GM12878 (cell line): Measurements from ENCODE around the gene GCM1. TPM values are rescaled to one million over a fixed set of nuclear protein-coding genes. Genes with fewer than 3 reads are reported as not detected.

Experiments
- ATAC-seq: fragments of 200-7000 bp; cut with Tn5 transposase; 3 replicates; pipeline ENCODE4 v1.9.1; 2020; ENCODE audit warnings: mild to moderate bottlenecking, moderate library complexity
- BruUV-seq: library from RNA; stranded (reverse); fragments of 400-500 nt; replicated peaks from 2 replicates; lab custom pipeline; 2021; lab: Mats Ljungman, UMichigan
- CTCF ChIA-PET: fragments of 300-600 bp; sonication (Branson Sonifier 250); formaldehyde crosslinking; extraction: SDS; loops from one replicate; lab custom pipeline; 2021; ENCODE audit warnings: inconsistent platforms; lab: Yijun Ruan, JAX
- POLR2A ChIA-PET: fragments of 350-600 bp; formaldehyde crosslinking; extraction: SDS; loops from one replicate; lab custom pipeline; 2021; ENCODE audit warnings: inconsistent platforms; lab: Charles Lee
- RAD21 ChIA-PET: fragments of 300-600 bp; sonication (Branson Sonifier 250); formaldehyde crosslinking; loops from one replicate; lab custom pipeline; 2023; ENCODE audit warnings: antibody characterized with exemption; ENCODE audit not compliant: unreplicated experiment; lab: Charles Lee
- SMC1A ChIA-PET: fragments of 300-600 bp; sonication (Branson Sonifier 250); formaldehyde crosslinking; loops from one replicate; lab custom pipeline; 2023; ENCODE audit not compliant: unreplicated experiment, uncharacterized antibody; lab: Charles Lee
- DNase-seq: peaks from one replicate; pipeline ENCODE4 v3.0.0-alpha.2; 2011; ENCODE audit warnings: low read depth, low spot score
- FAIRE-seq: peaks from 3 replicates; lab custom pipeline; 2011; peaks lifted over from hg19 to GRCh38; lab: Jason Lieb, UNC
- H2AFZ ChIP-seq: 2 replicates; pipeline ENCODE4 v1.6.0; 2011; ENCODE audit warnings: low read depth, low read length, control low read depth; ENCODE audit not compliant: control insufficient read depth
- H3K27ac ChIP-seq: 2 replicates; pipeline ENCODE4 v1.5.1; 2011; ENCODE audit warnings: control low read depth; ENCODE audit not compliant: control insufficient read depth, insufficient read depth
- H3K27me3 ChIP-seq, 2 experiments: replicated peaks in 1 of 2; 2 replicates each; pipeline versions ENCODE4 v1.6.0 to v1.6.1; 2011; ENCODE audit warnings: low read length in 1 of 2; ENCODE audit not compliant: control insufficient read depth in 2 of 2, insufficient read depth in 2 of 2
- H3K36me3 ChIP-seq, 2 experiments: 2 replicates each; pipeline ENCODE4 v1.5.1; 2011; ENCODE audit warnings: low read length in 1 of 2; ENCODE audit not compliant: control insufficient read depth in 2 of 2, insufficient read depth in 2 of 2
- H3K4me1 ChIP-seq: 2 replicates; pipeline ENCODE4 v1.6.1; 2011; ENCODE audit warnings: mild to moderate bottlenecking, low read length, moderate library complexity, mixed read lengths; ENCODE audit not compliant: control insufficient read depth, insufficient read depth
- H3K4me2 ChIP-seq: 2 replicates; pipeline ENCODE4 v1.6.0; 2011; ENCODE audit warnings: control low read depth; ENCODE audit not compliant: control insufficient read depth, insufficient read depth
- H3K4me3 ChIP-seq: fragments of 200-600 bp; sonication (generic); 2 replicates; pipeline ENCODE4 v1.5.1; 2016
- H3K79me2 ChIP-seq: 2 replicates; pipeline ENCODE4 v1.6.0; 2011; ENCODE audit warnings: low read length; ENCODE audit not compliant: control insufficient read depth, insufficient read depth
- H3K9ac ChIP-seq: 2 replicates; pipeline ENCODE4 v1.8.0; 2011; ENCODE audit warnings: low read length, control low read depth, mixed read lengths; ENCODE audit not compliant: control insufficient read depth, insufficient read depth
- H3K9me3 ChIP-seq: replicated peaks from 3 replicates; pipeline ENCODE4 v1.5.1; 2011; ENCODE audit warnings: mild to moderate bottlenecking, low read length; ENCODE audit not compliant: control insufficient read depth, insufficient read depth
- H4K20me1 ChIP-seq: 2 replicates; pipeline ENCODE4 v1.6.0; 2011; ENCODE audit not compliant: control insufficient read depth, insufficient read depth
- CBX5 ChIP-seq: sonication (generic); IDR thresholded peaks from 2 replicates; pipeline ENCODE4 v1.6.1; 2016; ENCODE audit warnings: low read depth, moderate library complexity, mild to moderate bottlenecking, inconsistent platforms
- EED ChIP-seq: sonication (generic); IDR thresholded peaks from 2 replicates; pipeline ENCODE4 v1.6.1; 2016; ENCODE audit warnings: antibody characterized with exemption, low read depth
- GATAD2B ChIP-seq: fragments of 450-650 bp; conservative IDR thresholded peaks from 2 replicates; pipeline ENCODE4 v1.6.1; 2017; ENCODE audit warnings: low read depth, mild to moderate bottlenecking, moderate library complexity
- IKZF2 ChIP-seq, 2 experiments: fragments of 450-650 bp; IDR thresholded peaks; 2 replicates each; pipeline ENCODE4 v1.6.1; 2017; ENCODE audit warnings: mild to moderate bottlenecking in 2 of 2, moderate library complexity in 2 of 2
- NBN ChIP-seq: fragments of 450-650 bp; IDR thresholded peaks from 2 replicates; pipeline ENCODE4 v1.6.1; 2016
- SPI1 ChIP-seq: IDR thresholded peaks from 2 replicates; pipeline ENCODE4 v1.6.1; 2011; ENCODE audit warnings: low read depth, mild to moderate bottlenecking, low read length, moderate library complexity, borderline replicate concordance; ENCODE audit not compliant: insufficient read depth
- WRNIP1 ChIP-seq: IDR thresholded peaks from 2 replicates; pipeline ENCODE4 v1.6.1; 2011; ENCODE audit warnings: low read depth, low read length, improper control_type of control experiment, borderline replicate concordance
- WGBS: methylation state at CpG from one replicate; pipeline ENCODE4 v1.1.6; 2016; ENCODE audit warnings: low lambda C conversion rate; ENCODE audit not compliant: insufficient replicate concordance, insufficient coverage; ENCODE audit errors: missing lambda C conversion rate; 5-methylcytosine and 5-hydroxymethylcytosine counted together
- in situ Hi-C: fragments of 300-500 bp; cut with MboI; formaldehyde crosslinking; loops from 9 replicates; pipeline ENCODE4 v1.14.3; 2018; ENCODE audit warnings: mixed read lengths
- intact Hi-C: fragments of 100-400 bp; cut with micrococcal nuclease; formaldehyde crosslinking; loops from one replicate; pipeline ENCODE4 v1.14.2; 2022; ENCODE audit not compliant: unreplicated experiment
- polyA plus RNA-seq, 11 experiments: library from polyadenylated mRNA; depleted of rRNA in 4 of 11; unstranded in 6 of 11; stranded (reverse) in 5 of 11; fragments of >200 nt; fragmentation: Nextera tagmentation in 4 of 11; fragmentation: Illumina TruSeq in 1 of 11; extraction: Ambion mirVana in 4 of 11; extraction: Trizol in 1 of 11; gene quantifications; 1 replicate in 1 of 11; 2 replicates in 10 of 11; pipeline versions ENCODE4 v1.2.1 to v1.2.3, GENCODE V29; 2011 to 2016; ENCODE audit warnings: inconsistent platforms in 2 of 11, missing spikeins in 2 of 11, low read depth in 1 of 11
- total RNA-seq, 4 experiments: library from RNA; depleted of rRNA in 3 of 4; stranded (reverse); fragments of >200 nt in 3 of 4; fragmentation: Illumina TruSeq in 1 of 4; extraction: Trizol in 1 of 4; gene quantifications; 2 replicates each; pipeline versions ENCODE4 v1.2.1 to v1.2.3, GENCODE V29; 2013 to 2021
- TF ChIP-seq, protein P1 (sequence below): IDR thresholded peaks from 2 replicates; pipeline ENCODE4 v1.6.1; 2011; ENCODE audit warnings: low read depth, low read length, improper control_type of control experiment, borderline replicate concordance
- TF ChIP-seq, protein P2 (sequence below): fragments of 450-650 bp; IDR thresholded peaks from 2 replicates; pipeline ENCODE4 v1.6.1; 2017; ENCODE audit warnings: antibody characterized with exemption, mild to moderate bottlenecking, moderate library complexity
- TF ChIP-seq, protein P3 (sequence below): fragments of 450-650 bp; IDR thresholded peaks from 2 replicates; pipeline ENCODE4 v1.6.1; 2017; ENCODE audit warnings: mild to moderate bottlenecking, moderate library complexity
- TF ChIP-seq, protein P4 (sequence below): fragments of 450-650 bp; IDR thresholded peaks from 2 replicates; pipeline ENCODE4 v1.6.1; 2016; ENCODE audit warnings: mild to moderate bottlenecking, moderate library complexity, borderline replicate concordance

The GCM1 gene
- total and polyA plus RNA-seq, 10 of the 15 experiments (the other 5 are each of a cell fraction or from before 2014, with no cell fraction given), result 0.04 to 0.08 (median 0.05) TPM; not detected in 5

DNA sequence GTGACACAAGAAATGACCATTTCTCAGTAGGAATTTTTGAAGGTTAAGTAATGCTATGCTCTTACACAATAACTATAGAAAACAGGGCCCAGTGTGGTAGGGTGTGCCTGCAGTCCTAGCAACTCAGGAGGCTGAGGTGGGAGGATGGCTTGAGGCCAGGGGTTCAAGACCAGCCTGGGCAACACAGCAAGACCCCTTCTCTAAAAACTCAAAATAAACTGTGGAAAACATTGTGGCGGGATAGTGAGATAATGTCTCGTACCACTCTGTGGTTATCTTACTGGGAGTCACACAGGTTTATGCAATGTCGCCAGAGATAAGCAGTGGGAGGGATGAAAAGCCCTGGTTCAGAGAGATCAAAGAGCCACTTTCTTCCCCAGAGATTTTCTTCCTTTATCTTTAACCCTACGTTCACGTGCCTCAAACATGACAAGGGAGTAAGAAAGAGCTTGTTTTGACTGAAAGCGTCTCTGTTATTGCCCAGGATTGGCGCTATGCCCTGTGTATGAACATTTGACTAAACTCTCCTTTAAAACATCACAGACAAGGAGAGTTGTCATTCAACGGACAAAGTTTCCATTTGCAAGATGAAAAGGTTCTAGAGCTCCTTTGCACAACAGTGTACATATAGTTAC is 13.9 kb downstream of the GCM1 start:
- FAIRE-seq (no peak), ATAC-seq (no peak), DNase-seq (no peak)
- CTCF ChIA-PET, result no interaction called here
- Histone ChIP-seq H3K79me2 (no peaks in the 10 kb centered on the region), H4K20me1 (no peaks in the 10 kb centered on the region; the same call in 1 of the 2 replicates), H2AFZ (no peak overlapping the region), H3K9me3 (no peaks in the 10 kb centered on the region), H3K4me2 (no peak overlapping the region), H3K4me3 (no peak overlapping the region), H3K4me1 (no peaks in the 10 kb centered on the region), H3K27ac (no peak overlapping the region), H3K27me3 (no peaks in the 10 kb centered on the region), H3K9ac (no peak overlapping the region), H3K36me3 (no peaks in the 10 kb centered on the region)
- in situ Hi-C loops (no loop called here), intact Hi-C loops (no loop called here)
- POLR2A ChIA-PET, result no interaction called here
- BruUV-seq, result no TSS peak
- RAD21 ChIA-PET, result no interaction called here
- SMC1A ChIA-PET, result no interaction called here
- WGBS, result 58% methylated on average over 8 of the region's 8 CpGs
- TF ChIP-seq, protein P1, sequence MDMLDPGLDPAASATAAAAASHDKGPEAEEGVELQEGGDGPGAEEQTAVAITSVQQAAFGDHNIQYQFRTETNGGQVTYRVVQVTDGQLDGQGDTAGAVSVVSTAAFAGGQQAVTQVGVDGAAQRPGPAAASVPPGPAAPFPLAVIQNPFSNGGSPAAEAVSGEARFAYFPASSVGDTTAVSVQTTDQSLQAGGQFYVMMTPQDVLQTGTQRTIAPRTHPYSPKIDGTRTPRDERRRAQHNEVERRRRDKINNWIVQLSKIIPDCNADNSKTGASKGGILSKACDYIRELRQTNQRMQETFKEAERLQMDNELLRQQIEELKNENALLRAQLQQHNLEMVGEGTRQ, result no peak
- TF ChIP-seq, protein P2, sequence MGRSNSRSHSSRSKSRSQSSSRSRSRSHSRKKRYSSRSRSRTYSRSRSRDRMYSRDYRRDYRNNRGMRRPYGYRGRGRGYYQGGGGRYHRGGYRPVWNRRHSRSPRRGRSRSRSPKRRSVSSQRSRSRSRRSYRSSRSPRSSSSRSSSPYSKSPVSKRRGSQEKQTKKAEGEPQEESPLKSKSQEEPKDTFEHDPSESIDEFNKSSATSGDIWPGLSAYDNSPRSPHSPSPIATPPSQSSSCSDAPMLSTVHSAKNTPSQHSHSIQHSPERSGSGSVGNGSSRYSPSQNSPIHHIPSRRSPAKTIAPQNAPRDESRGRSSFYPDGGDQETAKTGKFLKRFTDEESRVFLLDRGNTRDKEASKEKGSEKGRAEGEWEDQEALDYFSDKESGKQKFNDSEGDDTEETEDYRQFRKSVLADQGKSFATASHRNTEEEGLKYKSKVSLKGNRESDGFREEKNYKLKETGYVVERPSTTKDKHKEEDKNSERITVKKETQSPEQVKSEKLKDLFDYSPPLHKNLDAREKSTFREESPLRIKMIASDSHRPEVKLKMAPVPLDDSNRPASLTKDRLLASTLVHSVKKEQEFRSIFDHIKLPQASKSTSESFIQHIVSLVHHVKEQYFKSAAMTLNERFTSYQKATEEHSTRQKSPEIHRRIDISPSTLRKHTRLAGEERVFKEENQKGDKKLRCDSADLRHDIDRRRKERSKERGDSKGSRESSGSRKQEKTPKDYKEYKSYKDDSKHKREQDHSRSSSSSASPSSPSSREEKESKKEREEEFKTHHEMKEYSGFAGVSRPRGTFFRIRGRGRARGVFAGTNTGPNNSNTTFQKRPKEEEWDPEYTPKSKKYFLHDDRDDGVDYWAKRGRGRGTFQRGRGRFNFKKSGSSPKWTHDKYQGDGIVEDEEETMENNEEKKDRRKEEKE, result no peak
- TF ChIP-seq GATAD2B, result no peak
- no peak for TF ChIP-seq SPI1
- no peak for TF ChIP-seq NBN
- no peak for TF ChIP-seq EED
- no peak for TF ChIP-seq CBX5
- no peak for TF ChIP-seq IKZF2 (IDR thresholded peaks at IDR 0.05)
- TF ChIP-seq, protein P3, sequence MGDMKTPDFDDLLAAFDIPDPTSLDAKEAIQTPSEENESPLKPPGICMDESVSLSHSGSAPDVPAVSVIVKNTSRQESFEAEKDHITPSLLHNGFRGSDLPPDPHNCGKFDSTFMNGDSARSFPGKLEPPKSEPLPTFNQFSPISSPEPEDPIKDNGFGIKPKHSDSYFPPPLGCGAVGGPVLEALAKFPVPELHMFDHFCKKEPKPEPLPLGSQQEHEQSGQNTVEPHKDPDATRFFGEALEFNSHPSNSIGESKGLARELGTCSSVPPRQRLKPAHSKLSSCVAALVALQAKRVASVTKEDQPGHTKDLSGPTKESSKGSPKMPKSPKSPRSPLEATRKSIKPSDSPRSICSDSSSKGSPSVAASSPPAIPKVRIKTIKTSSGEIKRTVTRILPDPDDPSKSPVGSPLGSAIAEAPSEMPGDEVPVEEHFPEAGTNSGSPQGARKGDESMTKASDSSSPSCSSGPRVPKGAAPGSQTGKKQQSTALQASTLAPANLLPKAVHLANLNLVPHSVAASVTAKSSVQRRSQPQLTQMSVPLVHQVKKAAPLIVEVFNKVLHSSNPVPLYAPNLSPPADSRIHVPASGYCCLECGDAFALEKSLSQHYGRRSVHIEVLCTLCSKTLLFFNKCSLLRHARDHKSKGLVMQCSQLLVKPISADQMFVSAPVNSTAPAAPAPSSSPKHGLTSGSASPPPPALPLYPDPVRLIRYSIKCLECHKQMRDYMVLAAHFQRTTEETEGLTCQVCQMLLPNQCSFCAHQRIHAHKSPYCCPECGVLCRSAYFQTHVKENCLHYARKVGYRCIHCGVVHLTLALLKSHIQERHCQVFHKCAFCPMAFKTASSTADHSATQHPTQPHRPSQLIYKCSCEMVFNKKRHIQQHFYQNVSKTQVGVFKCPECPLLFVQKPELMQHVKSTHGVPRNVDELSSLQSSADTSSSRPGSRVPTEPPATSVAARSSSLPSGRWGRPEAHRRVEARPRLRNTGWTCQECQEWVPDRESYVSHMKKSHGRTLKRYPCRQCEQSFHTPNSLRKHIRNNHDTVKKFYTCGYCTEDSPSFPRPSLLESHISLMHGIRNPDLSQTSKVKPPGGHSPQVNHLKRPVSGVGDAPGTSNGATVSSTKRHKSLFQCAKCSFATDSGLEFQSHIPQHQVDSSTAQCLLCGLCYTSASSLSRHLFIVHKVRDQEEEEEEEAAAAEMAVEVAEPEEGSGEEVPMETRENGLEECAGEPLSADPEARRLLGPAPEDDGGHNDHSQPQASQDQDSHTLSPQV, result no peak
- TF ChIP-seq, protein P4, sequence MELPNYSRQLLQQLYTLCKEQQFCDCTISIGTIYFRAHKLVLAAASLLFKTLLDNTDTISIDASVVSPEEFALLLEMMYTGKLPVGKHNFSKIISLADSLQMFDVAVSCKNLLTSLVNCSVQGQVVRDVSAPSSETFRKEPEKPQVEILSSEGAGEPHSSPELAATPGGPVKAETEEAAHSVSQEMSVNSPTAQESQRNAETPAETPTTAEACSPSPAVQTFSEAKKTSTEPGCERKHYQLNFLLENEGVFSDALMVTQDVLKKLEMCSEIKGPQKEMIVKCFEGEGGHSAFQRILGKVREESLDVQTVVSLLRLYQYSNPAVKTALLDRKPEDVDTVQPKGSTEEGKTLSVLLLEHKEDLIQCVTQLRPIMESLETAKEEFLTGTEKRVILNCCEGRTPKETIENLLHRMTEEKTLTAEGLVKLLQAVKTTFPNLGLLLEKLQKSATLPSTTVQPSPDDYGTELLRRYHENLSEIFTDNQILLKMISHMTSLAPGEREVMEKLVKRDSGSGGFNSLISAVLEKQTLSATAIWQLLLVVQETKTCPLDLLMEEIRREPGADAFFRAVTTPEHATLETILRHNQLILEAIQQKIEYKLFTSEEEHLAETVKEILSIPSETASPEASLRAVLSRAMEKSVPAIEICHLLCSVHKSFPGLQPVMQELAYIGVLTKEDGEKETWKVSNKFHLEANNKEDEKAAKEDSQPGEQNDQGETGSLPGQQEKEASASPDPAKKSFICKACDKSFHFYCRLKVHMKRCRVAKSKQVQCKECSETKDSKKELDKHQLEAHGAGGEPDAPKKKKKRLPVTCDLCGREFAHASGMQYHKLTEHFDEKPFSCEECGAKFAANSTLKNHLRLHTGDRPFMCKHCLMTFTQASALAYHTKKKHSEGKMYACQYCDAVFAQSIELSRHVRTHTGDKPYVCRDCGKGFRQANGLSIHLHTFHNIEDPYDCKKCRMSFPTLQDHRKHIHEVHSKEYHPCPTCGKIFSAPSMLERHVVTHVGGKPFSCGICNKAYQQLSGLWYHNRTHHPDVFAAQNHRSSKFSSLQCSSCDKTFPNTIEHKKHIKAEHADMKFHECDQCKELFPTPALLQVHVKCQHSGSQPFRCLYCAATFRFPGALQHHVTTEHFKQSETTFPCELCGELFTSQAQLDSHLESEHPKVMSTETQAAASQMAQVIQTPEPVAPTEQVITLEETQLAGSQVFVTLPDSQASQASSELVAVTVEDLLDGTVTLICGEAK, result no peak
- TF ChIP-seq WRNIP1, result no peak
